WTC11 (cell line): Measurements from ENCODE around the gene RYR2. TPM values are rescaled to one million over a fixed set of nuclear protein-coding genes. Genes with fewer than 3 reads are reported as not detected.

ENCODE experiments used
- ATAC-seq: fragments of 200-7000 bp; cut with Tn5 transposase; 2 replicates; pipeline ENCODE4 v1.10.0; 2021; ENCODE audit warnings: mild to moderate bottlenecking, moderate library complexity
- CTCF ChIA-PET: fragments of 300-600 bp; sonication (Branson Sonifier 250); formaldehyde crosslinking; loops from one replicate; lab custom pipeline; 2021; ENCODE audit warnings: antibody characterized with exemption; lab: Charles Lee
- POLR2A ChIA-PET: fragments of 350-600 bp; sonication (Branson Sonifier 250); formaldehyde crosslinking; loops from one replicate; lab custom pipeline; 2021; ENCODE audit warnings: antibody characterized with exemption; lab: Charles Lee
- DNase-seq: peaks from one replicate; pipeline ENCODE4 v3.0.0; 2021; ENCODE audit warnings: low spot score
- H3K27ac Mint-ChIP-seq: 2 replicates; pipeline ENCODE4 v1.8.0; 2021; ENCODE audit warnings: mixed read lengths
- H3K27me3 Mint-ChIP-seq: 2 replicates; pipeline ENCODE4 v1.8.0; 2021; ENCODE audit warnings: low read depth, mild to moderate bottlenecking, moderate library complexity, mixed read lengths
- H3K36me3 Mint-ChIP-seq: 2 replicates; pipeline ENCODE4 v1.8.0; 2021; ENCODE audit warnings: mixed read lengths
- H3K4me1 Mint-ChIP-seq: 2 replicates; pipeline ENCODE4 v1.8.0; 2022; ENCODE audit warnings: mixed read lengths
- H3K4me3 Mint-ChIP-seq: 2 replicates; pipeline ENCODE4 v1.8.0; 2021; ENCODE audit warnings: mild to moderate bottlenecking, moderate library complexity, mixed read lengths
- H3K9me3 Mint-ChIP-seq: 2 replicates; pipeline ENCODE4 v1.8.0; 2021; ENCODE audit warnings: mixed read lengths
- CREM ChIP-seq: sonication (generic); formaldehyde crosslinking; IDR thresholded peaks from 2 replicates; pipeline ENCODE4 v1.8.1; 2022; ENCODE audit warnings: mild to moderate bottlenecking, missing genetic modification reagents, moderate library complexity
- EMX1 ChIP-seq: fragments of 250-450 bp; sonication (Bioruptor Pico); IDR thresholded peaks from 2 replicates; pipeline ENCODE4 v1.8.0; 2021; ENCODE audit warnings: mild to moderate bottlenecking
- ETV6 ChIP-seq: sonication (generic); formaldehyde crosslinking; IDR thresholded peaks from 2 replicates; pipeline ENCODE4 v1.8.1; 2022; ENCODE audit warnings: mild to moderate bottlenecking, missing genetic modification reagents
- GRHL2 ChIP-seq: fragments of 250-450 bp; sonication (Bioruptor Pico); IDR thresholded peaks from 2 replicates; pipeline ENCODE4 v1.8.0; 2022; ENCODE audit warnings: mild to moderate bottlenecking, moderate library complexity; ENCODE audit not compliant: insufficient replicate concordance, severe bottlenecking
- MXD4 ChIP-seq: fragments of 250-450 bp; sonication (Bioruptor Pico); IDR thresholded peaks from 2 replicates; pipeline ENCODE4 v1.8.0; 2021; ENCODE audit warnings: mild to moderate bottlenecking, moderate library complexity, borderline replicate concordance
- RORB ChIP-seq: fragments of 250-450 bp; sonication (Bioruptor Pico); IDR thresholded peaks from 2 replicates; pipeline ENCODE4 v1.9.0; 2021; ENCODE audit warnings: mild to moderate bottlenecking
- TEAD4 ChIP-seq: sonication (generic); formaldehyde crosslinking; IDR thresholded peaks from 2 replicates; pipeline ENCODE4 v1.8.0; 2022; ENCODE audit warnings: mild to moderate bottlenecking, missing genetic modification reagents
- ZNF423 ChIP-seq: fragments of 250-450 bp; sonication (Bioruptor Pico); IDR thresholded peaks from 2 replicates; pipeline ENCODE4 v2.1.2; 2022; ENCODE audit warnings: mild to moderate bottlenecking, moderate library complexity
- ZNF671 ChIP-seq: fragments of 250-450 bp; sonication (Bioruptor Pico); IDR thresholded peaks from 2 replicates; pipeline ENCODE4 v1.8.0; 2021; ENCODE audit warnings: mild to moderate bottlenecking
- total RNA-seq: library from RNA; stranded (reverse); gene quantifications from 3 replicates; pipeline ENCODE4 v1.2.3, GENCODE V29; 2021
- TF ChIP-seq, protein P1 (sequence below): fragments of 250-450 bp; sonication (Bioruptor Pico); conservative IDR thresholded peaks from 2 replicates; pipeline ENCODE4 v1.9.0; 2021; ENCODE audit warnings: mild to moderate bottlenecking
- TF ChIP-seq, protein P2 (sequence below): fragments of 250-450 bp; sonication (Bioruptor Pico); IDR thresholded peaks from 2 replicates; pipeline ENCODE4 v1.9.0; 2021; ENCODE audit warnings: mild to moderate bottlenecking
- TF ChIP-seq, protein P3 (sequence below): sonication (generic); formaldehyde crosslinking; IDR thresholded peaks from 2 replicates; pipeline ENCODE4 v1.8.0; 2022; ENCODE audit warnings: missing genetic modification reagents
- TF ChIP-seq, protein P4 (sequence below): sonication (generic); formaldehyde crosslinking; IDR thresholded peaks from 2 replicates; pipeline ENCODE4 v1.8.1; 2022; ENCODE audit warnings: mild to moderate bottlenecking, moderate library complexity, missing genetic modification reagents
- TF ChIP-seq, protein P5 (sequence below): fragments of 250-450 bp; sonication (Bioruptor Pico); IDR thresholded peaks from 2 replicates; pipeline ENCODE4 v2.1.2; 2022; ENCODE audit warnings: mild to moderate bottlenecking, moderate library complexity
- TF ChIP-seq, protein P6 (sequence below): sonication (generic); formaldehyde crosslinking; IDR thresholded peaks from 2 replicates; pipeline ENCODE4 v1.8.0; 2022; ENCODE audit warnings: mild to moderate bottlenecking, missing genetic modification reagents
- TF ChIP-seq, protein P7 (sequence below): fragments of 200-600 bp; IDR thresholded peaks from 2 replicates; pipeline ENCODE4 v1.8.0; 2022; ENCODE audit warnings: antibody characterized with exemption
- TF ChIP-seq, protein P8 (sequence below): sonication (generic); formaldehyde crosslinking; IDR thresholded peaks from 2 replicates; pipeline ENCODE4 v1.8.1; 2022; ENCODE audit warnings: low read depth, missing genetic modification reagents, borderline replicate concordance

Gene RYR2
- total RNA-seq, 1 experiment from 2014 or later, result 7.9 TPM

DNA sequence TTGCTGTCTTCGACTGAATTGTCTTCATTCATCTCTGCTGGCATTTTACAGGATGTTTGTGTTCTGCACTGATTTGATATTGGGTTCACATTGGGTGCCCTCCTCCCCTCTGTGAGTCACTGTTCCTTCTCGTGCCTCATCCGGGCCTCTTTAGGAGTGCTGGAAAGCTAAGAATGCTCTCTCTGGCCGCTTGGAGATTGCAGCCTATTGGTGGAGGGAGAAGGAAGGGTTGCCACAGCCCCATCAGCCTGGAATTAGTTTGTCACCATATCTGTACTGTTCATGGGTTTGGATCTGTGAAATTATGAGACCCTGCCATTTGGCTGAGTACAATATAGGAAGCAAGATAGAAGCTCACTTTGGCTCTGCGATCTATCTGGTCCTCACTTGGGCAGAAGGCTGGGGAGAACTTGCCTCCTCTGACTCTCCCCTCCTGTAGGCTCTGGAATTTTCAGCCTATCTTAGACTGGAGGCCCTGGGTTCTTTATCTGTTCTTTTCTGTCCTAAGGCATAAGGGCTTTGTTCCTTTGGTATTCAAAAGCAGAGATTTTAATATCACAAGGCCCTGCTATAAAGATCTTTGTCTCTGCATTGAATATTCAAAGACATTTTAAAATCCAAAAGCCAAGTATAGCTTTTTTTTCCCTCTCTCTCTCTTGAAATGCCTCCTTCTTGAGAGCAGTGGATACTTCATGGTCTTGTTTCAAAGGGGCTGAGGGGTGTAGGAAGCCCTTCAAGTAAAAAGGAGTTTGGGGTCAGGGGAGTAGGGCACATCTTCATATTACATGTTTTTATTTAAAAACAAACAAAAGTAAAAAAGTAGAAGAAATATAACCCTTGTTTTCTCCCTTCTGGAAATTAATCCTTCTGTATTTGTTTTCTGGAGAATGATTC is 500.8 kb downstream of the RYR2 start:
- ATAC-seq (peak; percentile 85), DNase-seq (no peak)
- no peaks in the 10 kb centered on the region for H3K27me3 Mint-ChIP-seq
- CTCF ChIA-PET, result interaction anchor here (0.8 to 1.2 kb wide), 2 partner anchors 19 to 380 kb away, joined by 3 to 5 read pairs; no protein-coding TSS in a partner anchor
- H3K4me3 Mint-ChIP-seq, result no peak overlapping the region; the same call in 1 of the 2 replicates
- POLR2A ChIA-PET, result no interaction called here
- TF ChIP-seq, protein P1, sequence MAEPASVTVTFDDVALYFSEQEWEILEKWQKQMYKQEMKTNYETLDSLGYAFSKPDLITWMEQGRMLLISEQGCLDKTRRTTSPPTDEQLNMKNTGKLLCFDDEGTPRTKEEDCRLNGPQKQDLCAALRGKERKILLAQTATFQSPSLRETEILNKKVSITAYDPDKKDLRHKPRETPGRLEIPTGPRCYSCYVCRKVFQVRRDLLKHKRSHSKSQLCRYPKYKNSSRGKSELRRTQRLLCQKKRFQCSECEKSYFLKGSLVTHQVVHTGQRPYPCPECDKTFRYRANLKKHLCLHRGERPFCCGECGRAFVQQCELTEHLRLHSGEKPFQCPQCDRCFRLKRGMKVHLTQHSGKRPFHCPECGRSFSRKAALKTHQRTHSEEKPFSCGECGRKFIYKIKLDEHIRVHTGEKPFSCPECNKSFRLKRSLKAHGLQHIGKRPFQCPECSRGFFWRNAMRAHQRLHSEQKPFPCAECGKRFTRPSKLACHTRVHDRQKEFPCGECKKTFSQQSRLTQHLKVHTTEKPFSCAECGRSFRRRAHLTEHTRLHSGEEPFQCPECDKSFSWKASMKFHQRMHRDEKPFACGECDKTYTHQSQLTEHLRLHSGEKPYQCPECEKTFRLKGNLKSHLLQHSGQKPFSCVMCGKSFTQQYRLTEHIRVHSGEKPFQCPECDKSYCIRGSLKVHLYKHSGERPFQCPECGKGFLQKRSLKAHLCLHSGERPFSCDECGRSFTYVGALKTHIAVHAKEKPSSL (CRISPR knock-in tag), result no peak
- TF ChIP-seq ETV6 (CRISPR knock-in tag) (no peak), EMX1 (CRISPR knock-in tag) (no peak), CREM (no peak), TEAD4 (CRISPR knock-in tag) (no peak), ZNF671 (CRISPR knock-in tag) (no peak), GRHL2 (no peak)
- TF ChIP-seq, protein P2, sequence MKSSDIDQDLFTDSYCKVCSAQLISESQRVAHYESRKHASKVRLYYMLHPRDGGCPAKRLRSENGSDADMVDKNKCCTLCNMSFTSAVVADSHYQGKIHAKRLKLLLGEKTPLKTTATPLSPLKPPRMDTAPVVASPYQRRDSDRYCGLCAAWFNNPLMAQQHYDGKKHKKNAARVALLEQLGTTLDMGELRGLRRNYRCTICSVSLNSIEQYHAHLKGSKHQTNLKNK, result no peak
- TF ChIP-seq, protein P3, sequence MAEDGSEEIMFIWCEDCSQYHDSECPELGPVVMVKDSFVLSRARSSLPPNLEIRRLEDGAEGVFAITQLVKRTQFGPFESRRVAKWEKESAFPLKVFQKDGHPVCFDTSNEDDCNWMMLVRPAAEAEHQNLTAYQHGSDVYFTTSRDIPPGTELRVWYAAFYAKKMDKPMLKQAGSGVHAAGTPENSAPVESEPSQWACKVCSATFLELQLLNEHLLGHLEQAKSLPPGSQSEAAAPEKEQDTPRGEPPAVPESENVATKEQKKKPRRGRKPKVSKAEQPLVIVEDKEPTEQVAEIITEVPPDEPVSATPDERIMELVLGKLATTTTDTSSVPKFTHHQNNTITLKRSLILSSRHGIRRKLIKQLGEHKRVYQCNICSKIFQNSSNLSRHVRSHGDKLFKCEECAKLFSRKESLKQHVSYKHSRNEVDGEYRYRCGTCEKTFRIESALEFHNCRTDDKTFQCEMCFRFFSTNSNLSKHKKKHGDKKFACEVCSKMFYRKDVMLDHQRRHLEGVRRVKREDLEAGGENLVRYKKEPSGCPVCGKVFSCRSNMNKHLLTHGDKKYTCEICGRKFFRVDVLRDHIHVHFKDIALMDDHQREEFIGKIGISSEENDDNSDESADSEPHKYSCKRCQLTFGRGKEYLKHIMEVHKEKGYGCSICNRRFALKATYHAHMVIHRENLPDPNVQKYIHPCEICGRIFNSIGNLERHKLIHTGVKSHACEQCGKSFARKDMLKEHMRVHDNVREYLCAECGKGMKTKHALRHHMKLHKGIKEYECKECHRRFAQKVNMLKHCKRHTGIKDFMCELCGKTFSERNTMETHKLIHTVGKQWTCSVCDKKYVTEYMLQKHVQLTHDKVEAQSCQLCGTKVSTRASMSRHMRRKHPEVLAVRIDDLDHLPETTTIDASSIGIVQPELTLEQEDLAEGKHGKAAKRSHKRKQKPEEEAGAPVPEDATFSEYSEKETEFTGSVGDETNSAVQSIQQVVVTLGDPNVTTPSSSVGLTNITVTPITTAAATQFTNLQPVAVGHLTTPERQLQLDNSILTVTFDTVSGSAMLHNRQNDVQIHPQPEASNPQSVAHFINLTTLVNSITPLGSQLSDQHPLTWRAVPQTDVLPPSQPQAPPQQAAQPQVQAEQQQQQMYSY (CRISPR knock-in tag), result no peak
- TF ChIP-seq, protein P4, sequence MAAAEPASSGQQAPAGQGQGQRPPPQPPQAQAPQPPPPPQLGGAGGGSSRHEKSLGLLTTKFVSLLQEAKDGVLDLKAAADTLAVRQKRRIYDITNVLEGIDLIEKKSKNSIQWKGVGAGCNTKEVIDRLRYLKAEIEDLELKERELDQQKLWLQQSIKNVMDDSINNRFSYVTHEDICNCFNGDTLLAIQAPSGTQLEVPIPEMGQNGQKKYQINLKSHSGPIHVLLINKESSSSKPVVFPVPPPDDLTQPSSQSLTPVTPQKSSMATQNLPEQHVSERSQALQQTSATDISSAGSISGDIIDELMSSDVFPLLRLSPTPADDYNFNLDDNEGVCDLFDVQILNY (CRISPR knock-in tag), result no peak
- TF ChIP-seq, all 79 proteins: peak for 0
- Mint-ChIP-seq H3K36me3 (no peaks in the 10 kb centered on the region), H3K9me3 (no peaks in the 10 kb centered on the region), H3K4me1 (peaks cover 43% of the 10 kb centered on the region), H3K27ac (peak overlapping the region; percentile 58)

DNA sequence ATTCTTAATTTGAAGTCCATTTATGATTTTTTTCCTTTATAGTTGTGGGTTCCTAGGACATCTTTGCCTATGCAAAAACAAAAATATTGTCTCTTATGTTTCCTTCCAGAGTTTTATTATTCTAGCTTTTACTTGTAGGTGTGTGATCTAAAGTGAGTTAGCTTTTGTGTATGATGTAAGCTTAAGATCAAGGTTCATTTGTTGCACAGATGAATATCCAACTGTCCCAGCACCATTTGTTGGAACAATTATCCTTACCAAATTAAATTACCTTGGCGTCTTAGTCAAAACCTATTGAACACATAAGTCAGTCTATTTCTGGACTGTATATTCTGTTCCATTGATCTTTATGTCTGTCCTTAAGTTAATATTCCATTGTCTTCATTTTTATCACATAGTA is 511.1 kb downstream of the RYR2 start:
- no peak for DNase-seq
- H3K4me1 Mint-ChIP-seq, result no peaks in the 10 kb centered on the region
- TF ChIP-seq RORB, result no peak
- TF ChIP-seq, protein P5, sequence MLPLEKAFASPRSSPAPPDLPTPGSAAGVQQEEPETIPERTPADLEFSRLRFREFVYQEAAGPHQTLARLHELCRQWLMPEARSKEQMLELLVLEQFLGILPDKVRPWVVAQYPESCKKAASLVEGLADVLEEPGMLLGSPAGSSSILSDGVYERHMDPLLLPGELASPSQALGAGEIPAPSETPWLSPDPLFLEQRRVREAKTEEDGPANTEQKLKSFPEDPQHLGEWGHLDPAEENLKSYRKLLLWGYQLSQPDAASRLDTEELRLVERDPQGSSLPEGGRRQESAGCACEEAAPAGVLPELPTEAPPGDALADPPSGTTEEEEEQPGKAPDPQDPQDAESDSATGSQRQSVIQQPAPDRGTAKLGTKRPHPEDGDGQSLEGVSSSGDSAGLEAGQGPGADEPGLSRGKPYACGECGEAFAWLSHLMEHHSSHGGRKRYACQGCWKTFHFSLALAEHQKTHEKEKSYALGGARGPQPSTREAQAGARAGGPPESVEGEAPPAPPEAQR, result no peak
- TF ChIP-seq, protein P6, sequence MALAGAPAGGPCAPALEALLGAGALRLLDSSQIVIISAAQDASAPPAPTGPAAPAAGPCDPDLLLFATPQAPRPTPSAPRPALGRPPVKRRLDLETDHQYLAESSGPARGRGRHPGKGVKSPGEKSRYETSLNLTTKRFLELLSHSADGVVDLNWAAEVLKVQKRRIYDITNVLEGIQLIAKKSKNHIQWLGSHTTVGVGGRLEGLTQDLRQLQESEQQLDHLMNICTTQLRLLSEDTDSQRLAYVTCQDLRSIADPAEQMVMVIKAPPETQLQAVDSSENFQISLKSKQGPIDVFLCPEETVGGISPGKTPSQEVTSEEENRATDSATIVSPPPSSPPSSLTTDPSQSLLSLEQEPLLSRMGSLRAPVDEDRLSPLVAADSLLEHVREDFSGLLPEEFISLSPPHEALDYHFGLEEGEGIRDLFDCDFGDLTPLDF (CRISPR knock-in tag), result no peak
- no peak for TF ChIP-seq MXD4 (CRISPR knock-in tag)
- TF ChIP-seq, protein P7, sequence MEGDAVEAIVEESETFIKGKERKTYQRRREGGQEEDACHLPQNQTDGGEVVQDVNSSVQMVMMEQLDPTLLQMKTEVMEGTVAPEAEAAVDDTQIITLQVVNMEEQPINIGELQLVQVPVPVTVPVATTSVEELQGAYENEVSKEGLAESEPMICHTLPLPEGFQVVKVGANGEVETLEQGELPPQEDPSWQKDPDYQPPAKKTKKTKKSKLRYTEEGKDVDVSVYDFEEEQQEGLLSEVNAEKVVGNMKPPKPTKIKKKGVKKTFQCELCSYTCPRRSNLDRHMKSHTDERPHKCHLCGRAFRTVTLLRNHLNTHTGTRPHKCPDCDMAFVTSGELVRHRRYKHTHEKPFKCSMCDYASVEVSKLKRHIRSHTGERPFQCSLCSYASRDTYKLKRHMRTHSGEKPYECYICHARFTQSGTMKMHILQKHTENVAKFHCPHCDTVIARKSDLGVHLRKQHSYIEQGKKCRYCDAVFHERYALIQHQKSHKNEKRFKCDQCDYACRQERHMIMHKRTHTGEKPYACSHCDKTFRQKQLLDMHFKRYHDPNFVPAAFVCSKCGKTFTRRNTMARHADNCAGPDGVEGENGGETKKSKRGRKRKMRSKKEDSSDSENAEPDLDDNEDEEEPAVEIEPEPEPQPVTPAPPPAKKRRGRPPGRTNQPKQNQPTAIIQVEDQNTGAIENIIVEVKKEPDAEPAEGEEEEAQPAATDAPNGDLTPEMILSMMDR, result no peak
- TF ChIP-seq ZNF423 (CRISPR knock-in tag), result no peak
- TF ChIP-seq ZNF671 (CRISPR knock-in tag), result no peak
- TF ChIP-seq, protein P8, sequence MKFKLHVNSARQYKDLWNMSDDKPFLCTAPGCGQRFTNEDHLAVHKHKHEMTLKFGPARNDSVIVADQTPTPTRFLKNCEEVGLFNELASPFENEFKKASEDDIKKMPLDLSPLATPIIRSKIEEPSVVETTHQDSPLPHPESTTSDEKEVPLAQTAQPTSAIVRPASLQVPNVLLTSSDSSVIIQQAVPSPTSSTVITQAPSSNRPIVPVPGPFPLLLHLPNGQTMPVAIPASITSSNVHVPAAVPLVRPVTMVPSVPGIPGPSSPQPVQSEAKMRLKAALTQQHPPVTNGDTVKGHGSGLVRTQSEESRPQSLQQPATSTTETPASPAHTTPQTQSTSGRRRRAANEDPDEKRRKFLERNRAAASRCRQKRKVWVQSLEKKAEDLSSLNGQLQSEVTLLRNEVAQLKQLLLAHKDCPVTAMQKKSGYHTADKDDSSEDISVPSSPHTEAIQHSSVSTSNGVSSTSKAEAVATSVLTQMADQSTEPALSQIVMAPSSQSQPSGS (CRISPR knock-in tag), result no peak
- TF ChIP-seq, all 79 proteins: peak for 0
- Mint-ChIP-seq H3K4me3 (no peak overlapping the region), H3K27ac (no peak overlapping the region), H3K36me3 (peaks cover 22% of the 10 kb centered on the region), H3K27me3 (no peaks in the 10 kb centered on the region), H3K9me3 (peaks cover 3% of the 10 kb centered on the region; the same call in 1 of the 2 replicates)
- no peak for ATAC-seq
- CTCF ChIA-PET, result no interaction called here
- POLR2A ChIA-PET, result no interaction called here
